ENCODE measurements around the gene CAMTA1.

CAMTA1 gene

DNA sequence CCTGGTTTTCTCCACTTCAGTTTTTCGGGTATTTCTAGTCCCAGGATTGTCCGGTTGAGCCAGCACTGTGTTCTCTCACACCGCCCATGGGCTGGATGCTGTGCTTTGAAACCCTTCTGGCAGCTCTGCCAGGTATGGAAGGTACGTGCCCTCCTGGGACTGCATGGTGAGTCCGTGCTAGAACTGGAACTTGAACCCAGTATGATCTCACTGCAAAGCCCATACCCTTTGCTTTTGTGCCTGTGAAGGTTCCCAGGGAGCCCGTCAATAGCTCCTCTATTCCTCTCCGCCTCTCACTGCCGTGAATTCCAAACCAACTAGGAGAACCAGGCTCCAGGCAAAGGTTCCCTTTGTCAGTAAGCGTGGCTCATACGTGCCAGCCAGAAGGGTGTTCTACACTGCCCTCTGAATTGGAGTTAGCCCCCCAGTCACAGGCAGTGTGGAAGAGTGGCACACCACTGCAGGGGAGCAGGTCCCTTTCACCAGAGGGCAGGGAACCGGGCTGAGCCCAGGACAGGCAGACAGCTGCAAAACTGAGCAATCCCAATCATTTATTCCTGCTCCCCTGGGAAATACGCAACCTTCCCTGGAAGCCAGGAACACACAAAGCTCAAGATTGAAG, 310.2 kb downstream of the CAMTA1 start:
- no peak for ATAC-seq
- Mint-ChIP-seq H3K27me3 (peaks cover 37% of the 10 kb centered on the region), H3K36me3 (no peaks in the 10 kb centered on the region)

DNA sequence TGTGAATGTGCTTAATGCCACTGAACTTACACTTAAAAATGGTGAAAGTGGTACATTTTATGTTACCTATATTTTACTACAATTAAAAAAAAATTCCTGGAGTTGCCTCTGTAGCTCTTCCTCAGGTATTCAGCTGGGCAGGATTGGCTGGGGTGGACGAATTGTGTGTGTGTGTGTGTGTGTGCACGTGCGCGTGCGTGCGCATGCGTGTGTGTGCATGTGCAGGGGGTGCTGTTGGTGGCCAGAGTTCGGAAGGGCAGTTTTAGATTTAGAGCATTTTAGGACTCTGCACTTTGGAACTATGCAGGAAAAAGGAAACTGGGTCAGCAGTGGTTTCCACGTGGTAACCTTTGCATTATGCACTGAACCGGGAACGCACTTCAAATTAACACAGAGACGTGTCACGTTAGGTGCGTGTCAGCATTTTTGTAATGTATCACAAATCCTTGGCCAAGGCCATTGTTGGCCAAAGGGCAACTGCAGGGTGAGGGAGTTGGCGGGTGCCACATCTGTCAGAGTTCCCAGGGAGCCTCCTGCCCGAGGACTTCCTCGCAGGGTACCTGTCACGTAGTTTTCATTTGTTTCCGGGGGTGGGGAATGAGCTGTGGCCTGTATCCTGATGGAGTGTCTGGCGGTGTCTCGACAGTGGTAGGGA, 312.8 kb downstream of the CAMTA1 start:
- Mint-ChIP-seq H3K36me3 (no peaks in the 10 kb centered on the region), H3K27ac (no peak overlapping the region), H3K9me3 (no peaks in the 10 kb centered on the region), H3K27me3 (peaks cover 40% of the 10 kb centered on the region), H3K4me1 (no peaks in the 10 kb centered on the region), H3K4me3 (no peak overlapping the region)
- ATAC-seq: no peak

More for the DNA sequence above, 310.2 kb downstream of the CAMTA1 start:
- Mint-ChIP-seq H3K27ac (no peak overlapping the region), H3K9me3 (no peaks in the 10 kb centered on the region), H3K4me1 (no peaks in the 10 kb centered on the region), H3K4me3 (no peak overlapping the region)

DNA sequence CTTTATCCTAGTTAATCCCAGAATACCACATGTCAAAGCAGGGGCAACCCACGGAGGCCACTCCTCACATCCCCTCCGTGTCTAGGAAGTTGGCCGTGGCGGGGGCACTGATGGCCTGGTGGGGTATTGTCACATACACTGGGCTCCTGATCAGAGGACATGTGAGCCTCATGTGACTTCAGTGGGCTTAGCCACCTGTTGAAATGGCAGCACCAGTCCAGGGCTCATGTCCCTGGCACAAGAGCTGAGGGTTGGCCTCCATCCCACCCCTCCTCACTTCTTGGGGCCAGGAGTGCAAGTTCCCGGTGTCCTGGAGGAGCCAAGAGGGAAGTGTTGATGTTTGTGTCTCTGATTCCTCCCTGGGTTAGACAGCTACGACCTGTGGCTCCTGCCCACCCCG, 313.4 kb downstream of the CAMTA1 start:
- no peaks in the 10 kb centered on the region for H3K4me1 Mint-ChIP-seq
- no peaks in the 10 kb centered on the region for H3K36me3 Mint-ChIP-seq

DNA sequence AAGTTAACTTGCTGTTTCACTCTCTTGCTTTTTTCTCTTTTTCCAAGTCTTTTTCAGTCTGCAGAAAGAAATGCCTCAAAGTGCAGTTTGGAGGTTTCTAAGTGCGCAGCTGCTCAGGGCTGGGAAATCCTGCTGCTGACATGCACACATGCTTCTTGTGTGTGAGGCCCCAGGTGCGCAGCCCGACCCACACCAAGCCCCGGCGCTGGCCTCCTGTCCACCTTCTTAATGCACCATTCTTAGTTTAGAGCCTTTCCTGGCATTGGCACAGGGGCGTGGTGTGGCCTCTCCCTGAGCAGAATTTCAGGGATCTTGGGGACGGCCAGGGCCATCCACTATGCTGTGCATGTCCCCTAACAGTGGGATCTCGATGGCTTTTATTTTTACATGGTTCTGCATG, 315.2 kb downstream of the CAMTA1 start:
- no peak for ATAC-seq
- Mint-ChIP-seq H3K9me3 (no peaks in the 10 kb centered on the region), H3K4me1 (no peaks in the 10 kb centered on the region), H3K27ac (no peak overlapping the region), H3K27me3 (peaks cover 34% of the 10 kb centered on the region), H3K4me3 (no peak overlapping the region), H3K36me3 (no peaks in the 10 kb centered on the region)

More for the DNA sequence above, 313.4 kb downstream of the CAMTA1 start:
- Mint-ChIP-seq H3K4me3 (no peak overlapping the region), H3K9me3 (no peaks in the 10 kb centered on the region), H3K27ac (no peak overlapping the region), H3K27me3 (peaks cover 40% of the 10 kb centered on the region)
- ATAC-seq: no peak

DNA sequence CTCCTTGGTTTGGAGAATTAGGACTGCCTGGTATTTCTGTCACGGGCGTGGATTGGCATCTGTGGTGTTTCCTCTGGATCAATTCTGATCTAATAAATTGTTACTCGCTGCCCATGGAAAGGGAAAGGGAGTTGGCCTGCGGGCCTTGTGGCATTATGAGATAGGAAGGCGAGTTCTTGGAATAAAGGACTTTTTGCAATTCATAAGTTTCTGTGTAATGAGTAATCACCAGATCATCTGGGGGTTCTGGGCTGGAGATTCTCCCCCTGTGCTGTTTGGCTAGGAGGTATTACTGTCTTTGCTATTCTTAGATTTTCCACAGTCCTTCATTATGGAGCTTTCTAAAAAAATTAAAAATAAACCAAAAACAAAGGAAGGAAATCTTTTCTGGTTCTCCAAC, 315.9 kb downstream of the CAMTA1 start:
- H3K4me3 Mint-ChIP-seq: no peak overlapping the region
- H3K27me3 Mint-ChIP-seq: peaks cover 33% of the 10 kb centered on the region
- H3K4me1 Mint-ChIP-seq: no peaks in the 10 kb centered on the region
- no peaks in the 10 kb centered on the region for H3K9me3 Mint-ChIP-seq
- H3K36me3 Mint-ChIP-seq: no peaks in the 10 kb centered on the region
- no peak overlapping the region for H3K27ac Mint-ChIP-seq
- no peak for ATAC-seq

DNA sequence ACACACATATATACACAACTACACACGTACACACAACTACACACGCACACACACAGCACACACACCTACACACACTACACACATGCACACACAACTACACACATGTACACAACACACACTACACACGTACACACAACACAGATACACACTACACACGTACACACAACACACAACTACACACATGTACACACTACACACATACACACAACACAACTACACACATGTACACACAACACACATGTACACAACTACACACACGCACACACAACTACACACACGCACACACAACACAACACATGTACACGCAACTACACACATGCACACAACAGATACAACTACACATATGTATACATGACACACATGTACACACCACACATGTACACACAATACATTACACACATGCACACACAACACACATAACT, 318.1 kb downstream of the CAMTA1 start:
- Mint-ChIP-seq H3K4me1 (no peaks in the 10 kb centered on the region), H3K36me3 (no peaks in the 10 kb centered on the region), H3K9me3 (peaks cover 2% of the 10 kb centered on the region), H3K27me3 (peaks cover 29% of the 10 kb centered on the region), H3K27ac (no peak overlapping the region), H3K4me3 (no peak overlapping the region)
- ATAC-seq: no peak

DNA sequence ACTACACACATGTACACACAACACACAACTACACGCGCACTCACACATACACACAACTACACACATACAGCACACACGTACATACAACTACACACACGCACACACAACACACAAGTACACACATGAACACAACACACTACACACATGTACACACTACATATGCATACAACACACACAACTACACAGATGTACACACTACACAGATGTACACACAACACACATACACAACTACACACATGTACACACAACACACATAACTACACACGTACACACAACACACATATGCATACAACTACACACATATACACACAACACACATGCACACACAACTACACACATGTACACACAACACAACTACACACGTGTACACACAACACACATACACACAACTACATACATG, 318.6 kb downstream of the CAMTA1 start:
- peaks cover 2% of the 10 kb centered on the region for H3K9me3 Mint-ChIP-seq
- no peak overlapping the region for H3K4me3 Mint-ChIP-seq
- no peaks in the 10 kb centered on the region for H3K4me1 Mint-ChIP-seq
- no peak for ATAC-seq
- no peak overlapping the region for H3K27ac Mint-ChIP-seq
- H3K27me3 Mint-ChIP-seq: peaks cover 29% of the 10 kb centered on the region
- no peaks in the 10 kb centered on the region for H3K36me3 Mint-ChIP-seq

DNA sequence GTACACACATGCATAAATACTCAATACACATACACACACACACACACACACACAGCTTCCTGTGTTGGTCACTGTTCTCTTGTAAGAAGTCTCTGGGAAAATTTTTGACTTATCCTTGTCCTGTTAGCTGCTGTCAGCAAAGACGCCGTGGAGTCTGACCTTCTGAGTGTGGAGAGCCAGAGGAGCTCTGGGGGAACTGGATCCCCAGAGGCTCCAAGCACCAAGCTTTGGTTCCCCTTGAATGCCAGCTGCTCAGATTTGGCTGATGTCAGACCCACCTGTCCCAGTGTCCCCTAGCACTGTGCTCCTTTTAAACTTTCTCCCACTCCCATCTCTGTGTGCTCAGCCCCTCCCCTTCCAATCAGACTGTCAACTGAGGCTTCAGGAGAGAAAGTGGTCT, 319.1 kb downstream of the CAMTA1 start:
- Mint-ChIP-seq H3K4me3 (no peak overlapping the region), H3K36me3 (no peaks in the 10 kb centered on the region), H3K9me3 (peaks cover 2% of the 10 kb centered on the region), H3K27me3 (peaks cover 29% of the 10 kb centered on the region), H3K4me1 (no peaks in the 10 kb centered on the region), H3K27ac (no peak overlapping the region)
- ATAC-seq: no peak

DNA sequence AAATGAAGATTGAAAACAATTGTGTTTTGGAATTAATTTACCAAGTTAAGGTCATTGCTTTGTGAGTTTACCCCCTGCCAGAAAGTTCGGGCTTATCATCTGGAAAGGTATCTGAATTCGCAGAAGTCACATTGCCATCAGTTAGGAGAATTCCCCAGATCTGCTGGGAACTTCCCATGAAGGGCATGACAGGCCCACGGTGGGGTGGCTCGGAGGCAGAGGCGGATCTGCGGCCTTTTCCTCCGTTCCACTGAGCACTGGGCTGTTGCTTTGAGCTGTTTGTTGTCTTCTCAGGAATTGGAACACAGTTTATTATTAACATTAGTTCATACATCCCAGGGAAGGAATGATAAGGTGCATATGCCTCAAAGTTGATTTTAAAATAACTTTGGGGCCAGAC, 320.0 kb downstream of the CAMTA1 start:
- H3K9me3 Mint-ChIP-seq: peaks cover 2% of the 10 kb centered on the region
- H3K27me3 Mint-ChIP-seq: peaks cover 29% of the 10 kb centered on the region
- H3K36me3 Mint-ChIP-seq: no peaks in the 10 kb centered on the region
- no peak overlapping the region for H3K4me3 Mint-ChIP-seq
- H3K4me1 Mint-ChIP-seq: no peaks in the 10 kb centered on the region
- no peak for ATAC-seq
- no peak overlapping the region for H3K27ac Mint-ChIP-seq

DNA sequence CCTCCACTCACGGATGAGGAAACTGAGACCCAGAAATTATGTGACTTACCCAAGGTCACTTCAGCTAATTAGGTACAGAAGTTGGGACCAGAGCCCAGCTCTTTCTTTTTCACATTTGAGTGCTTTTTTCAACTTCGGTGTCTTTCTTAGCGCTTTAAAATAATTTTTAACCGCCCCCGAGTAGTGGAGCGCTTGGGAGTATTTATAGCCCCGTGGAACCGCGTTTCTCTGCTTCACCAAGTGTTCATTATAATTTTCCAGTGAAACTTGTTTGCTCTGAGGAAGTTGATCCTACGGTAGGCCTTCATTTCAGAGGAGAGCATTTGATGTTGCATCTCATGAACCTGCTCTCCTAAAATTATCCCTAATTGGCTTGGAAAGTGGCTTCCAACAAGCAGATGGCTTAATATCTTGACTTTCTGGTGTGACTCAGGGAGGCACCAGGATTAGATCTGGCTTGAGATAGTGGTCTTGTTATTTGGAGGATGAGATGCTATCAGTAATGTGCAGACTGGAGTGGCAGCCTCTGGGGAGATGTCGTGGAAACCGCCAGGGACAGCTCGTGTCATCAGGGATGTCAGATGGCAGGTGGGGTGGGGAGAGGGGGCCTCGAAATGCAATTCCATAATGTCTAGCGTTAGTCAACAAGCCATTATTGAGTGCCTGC, 321.3 kb downstream of the CAMTA1 start:
- H3K4me1 Mint-ChIP-seq: no peaks in the 10 kb centered on the region
- H3K27me3 Mint-ChIP-seq: peaks cover 35% of the 10 kb centered on the region
- H3K27ac Mint-ChIP-seq: no peak overlapping the region
- H3K9me3 Mint-ChIP-seq: peaks cover 2% of the 10 kb centered on the region
- no peak overlapping the region for H3K4me3 Mint-ChIP-seq
- no peak for ATAC-seq
- no peaks in the 10 kb centered on the region for H3K36me3 Mint-ChIP-seq

DNA sequence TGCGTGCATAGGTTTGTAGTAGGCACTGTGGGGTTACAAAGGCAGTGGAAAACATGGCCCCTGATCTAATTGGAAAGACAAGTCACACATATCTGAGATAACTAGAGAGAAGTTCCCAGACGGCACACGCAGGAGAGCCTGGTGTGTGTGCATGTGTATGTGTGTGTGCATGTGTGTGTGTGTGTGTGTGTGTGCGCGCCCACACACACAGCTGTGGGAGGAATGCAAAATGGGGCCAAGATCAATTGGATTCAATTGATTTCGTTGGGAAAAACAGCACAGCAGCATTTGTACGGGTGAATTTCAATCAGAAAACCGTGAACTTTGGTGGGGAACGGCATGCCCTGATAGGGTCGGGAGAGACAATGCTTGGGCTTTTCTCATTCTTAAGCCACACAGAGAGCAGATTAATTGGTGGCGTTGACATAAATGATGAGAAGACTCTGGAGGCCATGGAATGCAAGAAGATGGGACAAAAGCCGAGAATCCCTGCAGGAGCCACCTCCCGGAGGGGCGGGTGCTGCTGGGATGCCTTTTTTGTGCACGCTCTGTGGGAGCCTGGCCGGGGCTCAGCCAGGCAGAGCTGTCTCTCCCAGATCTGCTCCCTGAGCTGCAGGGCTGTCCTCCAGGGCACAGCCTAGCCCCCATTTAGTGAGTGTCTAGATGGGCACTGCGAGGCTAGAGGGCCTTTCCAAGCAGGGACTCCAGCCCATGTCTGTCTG, 322.0 kb downstream of the CAMTA1 start:
- Mint-ChIP-seq H3K36me3 (no peaks in the 10 kb centered on the region), H3K27me3 (peaks cover 35% of the 10 kb centered on the region), H3K27ac (no peak overlapping the region), H3K9me3 (peaks cover 2% of the 10 kb centered on the region), H3K4me3 (no peak overlapping the region), H3K4me1 (no peaks in the 10 kb centered on the region)
- ATAC-seq: no peak

DNA sequence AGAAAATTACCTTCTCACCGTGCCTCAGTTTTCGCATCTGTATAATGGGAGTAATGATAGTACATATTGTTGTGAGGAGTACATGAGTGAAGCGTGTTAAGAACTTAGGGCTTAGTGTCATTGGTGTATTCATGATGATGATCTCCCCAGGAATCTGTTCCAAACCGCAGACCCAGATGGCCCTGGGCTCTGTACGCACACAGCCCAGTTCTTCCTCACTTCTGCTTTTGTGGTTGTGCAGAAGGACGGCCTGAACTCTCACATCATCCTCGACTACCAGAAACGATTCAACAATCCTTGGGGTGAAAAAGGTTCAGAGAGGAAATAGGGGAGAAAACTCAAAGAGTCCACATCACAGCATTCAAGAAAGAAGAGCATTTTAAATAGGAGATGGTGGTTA, 323.0 kb downstream of the CAMTA1 start:
- peaks cover 2% of the 10 kb centered on the region for H3K9me3 Mint-ChIP-seq
- peaks cover 45% of the 10 kb centered on the region for H3K27me3 Mint-ChIP-seq
- no peak overlapping the region for H3K4me3 Mint-ChIP-seq
- H3K36me3 Mint-ChIP-seq: no peaks in the 10 kb centered on the region
- no peak overlapping the region for H3K27ac Mint-ChIP-seq
- ATAC-seq: peak; percentile 65
- H3K4me1 Mint-ChIP-seq: no peaks in the 10 kb centered on the region

DNA sequence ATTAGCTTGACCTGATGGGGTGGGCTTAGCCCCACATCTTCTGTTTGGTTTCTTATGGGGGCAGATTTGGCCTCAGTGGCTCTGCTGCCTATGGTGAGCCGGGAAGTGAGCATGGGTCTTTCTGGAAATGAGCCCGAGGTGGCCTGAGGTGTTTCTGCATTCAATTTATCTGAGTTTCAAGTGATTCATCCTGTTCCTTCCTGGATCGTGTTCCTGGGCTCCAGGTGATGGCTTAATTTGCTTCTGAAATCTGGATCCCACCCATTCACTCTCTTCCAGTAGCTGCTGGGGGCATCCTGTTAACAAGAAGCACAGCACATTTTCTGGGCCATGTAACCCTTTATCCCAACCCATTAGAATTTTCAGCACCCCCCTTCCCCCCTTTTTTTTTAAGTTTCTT, 324.6 kb downstream of the CAMTA1 start:
- no peak for ATAC-seq
- Mint-ChIP-seq H3K27ac (no peak overlapping the region), H3K9me3 (peaks cover 2% of the 10 kb centered on the region), H3K36me3 (no peaks in the 10 kb centered on the region), H3K4me3 (no peak overlapping the region), H3K27me3 (peaks cover 45% of the 10 kb centered on the region), H3K4me1 (no peaks in the 10 kb centered on the region)

DNA sequence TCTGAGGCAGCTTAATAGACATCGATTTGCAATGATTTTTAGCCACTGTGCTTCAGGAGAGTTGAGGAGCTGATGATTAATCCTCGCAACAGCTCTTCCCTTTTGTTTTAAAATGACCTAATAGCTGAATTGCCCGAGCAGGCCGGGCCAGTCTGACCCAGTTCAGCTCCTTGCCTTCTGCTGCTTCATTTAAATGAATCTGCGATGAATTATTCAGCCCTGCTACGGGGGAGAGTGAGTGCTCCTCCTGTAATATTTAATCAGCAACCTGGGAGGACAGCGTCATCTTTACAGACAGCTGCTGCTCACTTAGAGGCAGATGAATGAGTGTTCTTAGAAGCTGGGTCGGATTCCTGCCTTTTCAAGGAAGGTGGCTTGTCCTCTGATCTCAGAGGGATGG, 325.1 kb downstream of the CAMTA1 start:
- no peaks in the 10 kb centered on the region for H3K36me3 Mint-ChIP-seq
- H3K4me3 Mint-ChIP-seq: no peak overlapping the region
- peaks cover 45% of the 10 kb centered on the region for H3K27me3 Mint-ChIP-seq
- H3K4me1 Mint-ChIP-seq: no peaks in the 10 kb centered on the region
- no peak for ATAC-seq
- H3K27ac Mint-ChIP-seq: no peak overlapping the region
- H3K9me3 Mint-ChIP-seq: peaks cover 2% of the 10 kb centered on the region

DNA sequence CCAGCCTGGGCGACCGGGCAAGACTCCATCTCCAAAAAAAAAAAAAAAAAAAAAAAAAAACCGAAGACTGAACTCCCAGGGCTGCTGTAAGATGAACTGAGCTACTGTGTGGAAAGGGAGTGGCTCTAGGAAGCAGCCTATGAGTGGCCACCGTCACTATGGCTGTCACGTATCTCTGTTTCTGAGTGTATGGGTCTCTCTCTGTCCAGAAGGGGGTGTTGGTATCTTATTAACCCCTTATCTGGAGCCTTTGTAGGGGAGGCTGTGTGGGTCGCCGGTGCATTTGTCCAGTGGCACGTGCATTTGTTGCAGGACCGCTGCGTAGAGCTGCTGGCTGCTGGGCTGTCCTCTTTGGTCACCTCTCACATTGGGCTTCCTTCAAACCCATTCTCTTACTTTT, 326.6 kb downstream of the CAMTA1 start:
- Mint-ChIP-seq H3K4me3 (no peak overlapping the region), H3K27me3 (peaks cover 34% of the 10 kb centered on the region), H3K36me3 (no peaks in the 10 kb centered on the region), H3K4me1 (no peaks in the 10 kb centered on the region), H3K9me3 (peaks cover 6% of the 10 kb centered on the region), H3K27ac (no peak overlapping the region)
- ATAC-seq: no peak
